Colonic mucosa (tissue), 4 donors: ENCODE data around the gene ACCSL. TPM values are rescaled to one million over a fixed set of nuclear protein-coding genes. Genes with fewer than 3 reads are reported as not detected.

Source experiments
- DNase-seq: peaks from one replicate; pipeline ENCODE4 v3.0.0-alpha.2; 2020
- H3K27ac ChIP-seq: fragments of 200-600 bp; one replicate; pipeline ENCODE4 v1.8.0; 2021
- H3K27me3 ChIP-seq: fragments of 200-600 bp; one replicate; pipeline ENCODE4 v1.8.0; 2021
- H3K36me3 ChIP-seq: fragments of 200-600 bp; one replicate; pipeline ENCODE4 v1.8.0; 2021
- H3K4me1 ChIP-seq: fragments of 200-600 bp; one replicate; pipeline ENCODE4 v1.8.0; 2021; ENCODE audit warnings: mild to moderate bottlenecking
- H3K4me3 ChIP-seq: fragments of 200-600 bp; one replicate; pipeline ENCODE4 v1.8.0; 2021
- H3K9ac ChIP-seq, 2 donors: one replicate each; pipeline ENCODE4 v1.7.0; 2013; ENCODE audit warnings: control low read depth in 2 of 2, low read depth in 2 of 2, low read length in 2 of 2
- H3K9me3 ChIP-seq: fragments of 200-600 bp; one replicate; pipeline ENCODE4 v1.8.0; 2021
- CTCF ChIP-seq: fragments of 200-600 bp; IDR thresholded peaks from one replicate; pipeline ENCODE4 v1.8.0; 2022; ENCODE audit warnings: antibody characterized with exemption, mild to moderate bottlenecking
- intact Hi-C: fragments of 100-400 bp; cut with DNase I; formaldehyde crosslinking; loops from one replicate; pipeline ENCODE4 v1.14.1; 2022
- total RNA-seq, 2 donors: library from RNA; stranded (reverse); fragmentation: NEBNext Ultra II Directional in 1 of 2; extraction: Animal tissue kit (Norgen Biotek cat#: 25700) in 1 of 2; gene quantifications; one replicate each; pipeline ENCODE4 v1.2.1, GENCODE V29; 2021
- donor health status: healthy.
- donor health status: DM: no; HTN: no; CAD: no.
- donor health status: DM: no; HTN: no; CAD: no.

The ACCSL gene
- total RNA-seq, 2 donors from 2014 or later, result not detected

- Histone ChIP-seq H3K27me3 (no peaks in the 10 kb centered on the region), H3K9ac (no peak overlapping the region), H3K9me3 (no peaks in the 10 kb centered on the region), H3K36me3 (no peaks in the 10 kb centered on the region), H3K4me1 (no peaks in the 10 kb centered on the region), H3K27ac (no peak overlapping the region), H3K4me3 (no peak overlapping the region)
- no peak for TF ChIP-seq CTCF
- no peak for DNase-seq
- intact Hi-C loops, result no loop called here
Measured at GRCh38 chr11:44088377-44088776, 40.6 kb downstream of the ACCSL start.

GRCh38 chr11:44088871-44089270 is 41.1 kb downstream of the ACCSL start:
- no peak overlapping the region for H3K27ac ChIP-seq
- no peak for DNase-seq
- no peaks in the 10 kb centered on the region for H3K9me3 ChIP-seq
- H3K36me3 ChIP-seq, result no peaks in the 10 kb centered on the region
- H3K4me1 ChIP-seq, result no peaks in the 10 kb centered on the region
- H3K27me3 ChIP-seq, result no peaks in the 10 kb centered on the region
- no peak overlapping the region for H3K9ac ChIP-seq
- no peak overlapping the region for H3K4me3 ChIP-seq
- intact Hi-C loops, result no loop called here
- no peak for TF ChIP-seq CTCF

GRCh38 chr11:44090539-44090938 is 42.8 kb downstream of the ACCSL start:
- H3K27ac ChIP-seq, result no peak overlapping the region
- H3K4me3 ChIP-seq, result no peak overlapping the region
- no peaks in the 10 kb centered on the region for H3K9me3 ChIP-seq
- no peak for DNase-seq
- no peaks in the 10 kb centered on the region for H3K27me3 ChIP-seq
- no peaks in the 10 kb centered on the region for H3K36me3 ChIP-seq
- peaks cover 7% of the 10 kb centered on the region for H3K4me1 ChIP-seq
- no peak overlapping the region for H3K9ac ChIP-seq
- no peak for TF ChIP-seq CTCF
- intact Hi-C loops, result loop anchor here (5.0 kb wide), 1 partner anchor 447 kb away; no protein-coding TSS in a partner anchor

GRCh38 chr11:44094260-44094868 is 46.6 kb downstream of the ACCSL start:
- intact Hi-C loops, result loop anchor here (5.0 kb wide), 1 partner anchor 443 kb away; no protein-coding TSS in a partner anchor
- no peaks in the 10 kb centered on the region for H3K27me3 ChIP-seq
- H3K36me3 ChIP-seq, result no peaks in the 10 kb centered on the region
- no peaks in the 10 kb centered on the region for H3K9me3 ChIP-seq
- DNase-seq, result peak; percentile 89
- H3K4me1 ChIP-seq, result peaks cover 7% of the 10 kb centered on the region
- H3K9ac ChIP-seq, result no peak overlapping the region
- TF ChIP-seq CTCF, result peak; percentile 77
- H3K27ac ChIP-seq, result no peak overlapping the region
- no peak overlapping the region for H3K4me3 ChIP-seq

GRCh38 chr11:44095506-44096359 is 48.0 kb downstream of the ACCSL start, which contains the start of gene EXT2:
TSS of gene EXT2 (plus strand) at chr11:44095678. CDS start at chr11:44107713, 12,035 bp downstream.
- Histone ChIP-seq H3K9ac (peak within 1 kb of the TSS; percentile 78 to 84), H3K4me1 (peaks cover 7% of the 10 kb centered on the region), H3K36me3 (no peaks in the 10 kb centered on the region), H3K27me3 (no peaks in the 10 kb centered on the region), H3K9me3 (no peaks in the 10 kb centered on the region), H3K4me3 (peak within 1 kb of the TSS; percentile 98), H3K27ac (peak within 1 kb of the TSS; percentile 82)
- peak; percentile 94 for TF ChIP-seq CTCF
- peak; percentile 89 for DNase-seq
- intact Hi-C loops, result no loop called here
